Left lobe of liver (tissue), 2 donors: ENCODE measurements around the gene CTSE. TPM values are rescaled to one million over a fixed set of nuclear protein-coding genes. Genes with fewer than 3 reads are reported as not detected.

Source experiments
- ATAC-seq: fragments of 200-7000 bp; cut with Tn5 transposase; one replicate; pipeline ENCODE4 v1.9.1; 2020; ENCODE audit warnings: mild to moderate bottlenecking, moderate library complexity
- DNase-seq: peaks from one replicate; pipeline ENCODE4 v3.0.0-alpha.2; 2020; ENCODE audit warnings: low spot score
- total RNA-seq: library from RNA; stranded (reverse); gene quantifications from one replicate; pipeline ENCODE4 v1.2.1, GENCODE V29; 2021
- donor health status: DM: no; HTN: no; CAD: no; lungs with moderate emphysema.
- donor health status: DM: no; HTN: yes; CAD: no.

CTSE gene
- total RNA-seq, 1 donor from 2014 or later = not detected

GRCh38 chr1:205973377-205974232 is 50.1 kb downstream of the CTSE start:
- ATAC-seq = no peak
- no peak for DNase-seq

- ATAC-seq (no peak), DNase-seq (no peak)
Measured at GRCh38 chr1:205972491-205973168, 51.1 kb downstream of the CTSE start.

GRCh38 chr1:205972081-205972480 is 51.6 kb downstream of the CTSE start:
- ATAC-seq (no peak), DNase-seq (no peak)

- DNase-seq (no peak), ATAC-seq (no peak)
Measured at GRCh38 chr1:205971082-205971481, 52.6 kb downstream of the CTSE start.

GRCh38 chr1:205970486-205970885 is 53.2 kb downstream of the CTSE start:
- DNase-seq (no peak), ATAC-seq (no peak)

GRCh38 chr1:205969229-205969628 is 54.5 kb downstream of the CTSE start:
- ATAC-seq (no peak), DNase-seq (no peak)

- ATAC-seq (no peak), DNase-seq (no peak)
Measured at GRCh38 chr1:205967554-205968335, 56.0 kb downstream of the CTSE start.

- DNase-seq (no peak), ATAC-seq (no peak)
Measured at GRCh38 chr1:205965036-205965884, 58.4 kb downstream of the CTSE start.

GRCh38 chr1:205963352-205964155 is 60.1 kb downstream of the CTSE start:
- ATAC-seq (no peak), DNase-seq (no peak)

- ATAC-seq (no peak), DNase-seq (no peak)
Measured at GRCh38 chr1:205962821-205963221, 60.9 kb downstream of the CTSE start.

- ATAC-seq (no peak), DNase-seq (no peak)
Measured at GRCh38 chr1:205961991-205962820, 61.5 kb downstream of the CTSE start.

- DNase-seq (no peak), ATAC-seq (no peak)
Measured at GRCh38 chr1:205961405-205961804, 62.3 kb downstream of the CTSE start.

- DNase-seq (no peak), ATAC-seq (no peak)
Measured at GRCh38 chr1:205959789-205960188, 63.9 kb downstream of the CTSE start.

Other genes starting within 250 kb of the CTSE start
- 20.7 TPM for gene RAB29, start 248.4 kb downstream of the CTSE start, total RNA-seq
- gene SLC41A1, start 210.7 kb downstream of the CTSE start, total RNA-seq = 4.5 TPM
- 0.13 TPM for gene PM20D1, start 173.8 kb downstream of the CTSE start, total RNA-seq
- gene SLC26A9, start 80.4 kb downstream of the CTSE start, total RNA-seq = 0.05 TPM
- 0.73 TPM for gene RAB7B, start 20.5 kb downstream of the CTSE start, total RNA-seq
- gene RHEX, start 29.3 kb upstream of the CTSE start, total RNA-seq = 0.43 TPM
- gene AVPR1B, start 93.5 kb upstream of the CTSE start, total RNA-seq = not detected
- gene FAM72A, start 178.9 kb upstream of the CTSE start, total RNA-seq = 0.23 TPM
- gene SRGAP2, start 179.6 kb upstream of the CTSE start, total RNA-seq = 13.2 TPM